SW480 (cell line): ENCODE data around the gene OTUB1.
A peak's percentile ranks its signal among the peaks of the same experiment; 100 is the strongest.
"Not testable (repeated sequence)": the region's sequence is repeated elsewhere in the genome, so short reads cannot be mapped to it uniquely, and the experiment has no call there.

Source experiments
- DNase-seq: peaks from one replicate; pipeline ENCODE4 v3.0.0-alpha.2; 2016; ENCODE audit warnings: low spot score

The OTUB1 gene, protein sequence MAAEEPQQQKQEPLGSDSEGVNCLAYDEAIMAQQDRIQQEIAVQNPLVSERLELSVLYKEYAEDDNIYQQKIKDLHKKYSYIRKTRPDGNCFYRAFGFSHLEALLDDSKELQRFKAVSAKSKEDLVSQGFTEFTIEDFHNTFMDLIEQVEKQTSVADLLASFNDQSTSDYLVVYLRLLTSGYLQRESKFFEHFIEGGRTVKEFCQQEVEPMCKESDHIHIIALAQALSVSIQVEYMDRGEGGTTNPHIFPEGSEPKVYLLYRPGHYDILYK

GRCh38 chr11:63986156-63986931, at the start of gene OTUB1:
Gene OTUB1, plus strand, starts transcription at chr11:63986438. Its CDS starts 19 bp downstream, at chr11:63986457.
- peak; percentile 97 for DNase-seq

- DNase-seq: no peak
These were observed 48.3 kb upstream of the OTUB1 start for GRCh38 chr11:63937713-63938478.

DNA sequence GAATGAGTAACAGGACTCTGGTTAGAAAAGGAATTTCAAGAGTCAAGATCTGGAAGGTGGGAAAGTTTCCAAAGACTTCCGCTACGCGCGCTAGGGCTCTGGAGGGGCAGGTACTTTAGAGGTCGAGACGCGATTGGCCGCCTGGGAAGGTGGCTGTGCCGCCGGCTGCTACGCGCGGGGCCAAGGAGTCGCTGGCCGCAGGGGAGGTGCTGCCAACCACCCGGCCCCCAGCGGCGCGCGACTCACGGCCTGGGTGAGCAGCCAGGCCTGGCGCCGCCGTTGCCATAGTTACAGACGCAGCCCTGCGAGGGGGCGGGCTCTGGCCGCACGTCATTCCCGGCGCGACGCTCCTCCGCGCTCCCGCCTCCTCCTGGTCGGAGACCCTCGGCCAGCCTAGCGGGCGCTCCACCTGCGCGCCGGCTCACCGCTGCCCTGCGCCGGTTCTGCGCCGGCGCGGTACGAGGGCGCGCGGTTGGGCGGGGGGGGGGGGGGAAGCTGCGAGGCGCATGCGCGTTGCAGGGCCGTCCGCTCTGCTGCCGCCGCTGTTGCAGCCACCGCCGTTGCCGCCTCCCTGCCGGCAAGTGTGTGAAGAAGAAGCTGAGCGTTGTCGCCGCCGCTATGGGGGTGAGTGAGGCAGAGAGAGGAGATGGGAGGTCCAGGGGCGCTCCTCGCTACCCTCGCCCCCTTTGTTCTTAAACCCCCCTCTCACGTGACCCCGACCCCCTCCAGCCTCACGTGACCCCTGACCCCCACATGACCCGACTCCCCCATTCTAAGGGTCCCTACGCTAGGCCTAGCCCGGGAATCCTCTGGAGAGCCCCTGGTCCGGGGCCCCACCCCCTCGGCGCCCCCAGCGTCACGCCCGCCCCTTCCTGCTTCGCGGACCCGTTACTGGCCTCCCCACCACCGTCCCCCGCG, 47.5 kb upstream of the OTUB1 start, which contains the start of gene NAA40:
TSS of gene NAA40 (plus strand) at position 524 of the 918 bp plus-strand sequence. CDS start at position 619, 95 bp downstream.
- peak; percentile 97 for DNase-seq

DNA sequence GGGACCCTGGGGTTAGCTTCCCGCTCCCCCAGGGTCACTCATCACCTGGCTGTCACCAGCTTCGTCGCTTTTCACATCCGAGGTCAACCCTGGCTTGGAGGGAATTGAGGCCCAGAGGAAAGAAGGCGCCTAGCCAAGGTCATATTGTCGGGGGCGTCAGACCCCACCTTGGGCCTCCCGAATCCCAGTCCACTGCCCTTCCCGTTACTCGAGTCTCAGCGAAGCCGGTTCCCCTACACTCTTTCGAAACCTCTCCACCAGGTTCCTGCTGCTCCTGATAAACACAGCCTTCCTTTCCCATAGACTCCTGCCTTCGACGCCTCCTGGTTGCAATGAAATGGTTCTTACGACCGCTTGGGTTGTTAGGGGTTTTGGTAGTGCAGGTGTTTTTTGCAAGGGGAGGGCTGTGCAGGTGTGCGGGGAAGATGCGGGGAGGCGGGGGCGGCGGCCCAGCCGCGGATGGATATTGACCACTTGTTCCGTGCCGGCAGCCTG, 46.8 kb upstream of the OTUB1 start:
- peak; percentile 43 for DNase-seq

- no peak for DNase-seq
These were observed 45.5 kb upstream of the OTUB1 start for GRCh38 chr11:63940786-63941185.

DNA sequence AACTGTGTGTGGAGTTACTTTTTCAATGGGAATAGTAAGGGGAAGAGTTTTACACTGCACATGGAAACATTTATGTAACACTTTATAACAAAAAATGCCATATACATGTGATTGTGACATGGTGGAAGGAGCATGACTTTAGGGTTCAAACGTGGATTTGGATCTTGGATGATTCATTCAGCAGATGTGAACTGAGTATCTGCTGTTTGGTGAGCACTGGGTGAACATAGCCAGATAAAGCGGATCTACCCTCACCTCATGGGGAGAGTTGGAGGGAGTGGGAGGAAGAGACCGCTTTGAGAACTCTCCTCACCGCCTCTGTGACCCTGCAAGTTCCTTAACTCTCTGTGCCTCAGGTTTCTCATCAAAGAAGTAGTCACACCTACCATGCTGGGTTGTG, 44.3 kb upstream of the OTUB1 start:
- no peak for DNase-seq

DNA sequence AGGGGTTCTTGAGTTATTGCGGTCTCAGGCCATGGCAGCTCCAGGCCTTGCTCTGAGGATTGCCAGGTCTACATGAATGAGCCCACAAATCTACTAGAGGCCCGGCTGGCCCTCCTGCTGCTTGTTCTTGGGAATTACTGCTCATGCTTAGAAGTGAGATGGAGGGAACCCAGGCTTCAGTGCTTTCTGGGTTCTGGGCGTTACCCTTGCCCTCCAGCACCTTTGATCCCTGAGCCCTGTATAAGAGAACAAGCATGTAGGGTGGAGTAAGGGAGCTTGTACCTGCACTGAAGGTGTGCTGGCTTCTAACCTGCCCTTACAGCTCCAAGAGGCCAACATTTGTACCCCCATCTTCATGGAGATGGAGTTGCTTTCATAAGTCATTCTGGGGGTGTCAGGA, 43.4 kb upstream of the OTUB1 start:
- no peak for DNase-seq

GRCh38 chr11:63944987-63945386, 41.3 kb upstream of the OTUB1 start:
- no peak for DNase-seq

DNA sequence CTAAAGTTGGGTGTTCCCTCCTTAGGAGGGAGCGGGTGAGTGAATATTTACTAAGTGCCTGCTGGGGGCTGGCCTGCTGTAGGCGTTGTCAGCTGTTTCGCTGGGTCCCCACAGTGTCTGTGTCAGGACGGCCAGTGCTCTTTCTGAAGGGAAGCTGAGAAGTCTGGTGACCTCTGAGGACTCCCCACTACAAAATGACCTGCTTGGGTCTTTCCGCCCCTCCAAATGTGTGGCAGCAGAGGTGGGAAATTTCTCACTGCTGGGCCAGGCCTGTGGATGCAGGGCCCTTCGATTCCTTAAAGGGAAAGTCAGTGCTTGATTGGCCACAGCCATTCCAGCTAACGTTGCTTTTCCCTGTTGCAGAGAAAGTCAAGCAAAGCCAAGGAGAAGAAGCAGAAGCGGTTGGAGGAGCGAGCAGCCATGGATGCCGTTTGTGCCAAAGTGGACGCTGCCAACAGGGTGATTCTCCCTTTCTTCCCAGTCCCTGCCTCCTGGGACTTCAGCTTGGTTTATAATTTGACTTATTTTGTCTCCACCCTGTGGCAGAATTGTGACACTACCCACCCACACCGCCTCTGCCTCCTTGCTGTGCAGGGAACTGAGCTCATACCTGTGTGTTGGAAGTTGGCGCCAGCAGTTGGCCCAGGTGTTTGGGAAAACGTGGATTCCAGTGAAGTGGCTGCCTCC, 40.6 kb upstream of the OTUB1 start:
- peak; percentile 76 for DNase-seq

DNA sequence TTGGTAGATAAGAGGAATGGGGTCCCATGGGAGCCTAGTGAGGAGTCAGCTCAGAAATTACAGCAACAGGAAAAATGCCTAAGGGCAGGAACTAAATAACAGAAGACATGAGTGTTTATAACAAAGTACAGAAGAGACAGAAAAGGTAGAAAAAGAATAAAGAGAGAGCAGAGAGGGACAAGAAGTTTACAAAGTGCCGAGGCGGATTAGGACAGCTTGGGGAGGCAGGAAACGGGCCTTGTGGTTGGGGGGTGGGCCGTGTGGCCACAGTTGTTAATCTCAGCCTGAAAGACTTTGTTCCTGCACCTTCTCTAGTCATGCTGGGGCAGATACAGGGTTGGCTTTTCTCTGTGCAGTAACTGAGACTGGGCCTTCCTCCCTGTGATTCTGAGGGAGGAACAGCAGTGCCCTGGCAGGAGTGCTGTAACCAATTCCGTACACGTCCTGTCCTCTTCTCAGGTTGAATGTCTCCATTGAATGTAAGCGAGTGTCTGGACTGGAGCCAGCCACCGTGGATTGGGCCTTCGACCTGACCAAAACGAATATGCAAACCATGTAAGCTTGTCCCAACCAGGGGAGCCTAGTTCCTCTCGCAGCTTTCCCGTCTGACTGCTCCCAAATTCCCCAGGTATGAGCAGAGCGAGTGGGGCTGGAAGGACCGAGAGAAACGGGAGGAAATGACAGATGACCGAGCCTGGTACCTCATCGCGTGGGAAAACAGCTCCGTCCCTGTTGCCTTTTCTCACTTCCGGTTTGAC, 34.3 kb upstream of the OTUB1 start:
- no peak for DNase-seq

GRCh38 chr11:63952570-63952969, 33.7 kb upstream of the OTUB1 start:
- DNase-seq: no peak

GRCh38 chr11:63958008-63958407, 28.2 kb upstream of the OTUB1 start:
- DNase-seq: no peak

GRCh38 chr11:63961608-63962412, 24.4 kb upstream of the OTUB1 start:
- no peak for DNase-seq

- not testable (repeated sequence) for DNase-seq
These were observed 22.3 kb upstream of the OTUB1 start for GRCh38 chr11:63963895-63964294.

DNA sequence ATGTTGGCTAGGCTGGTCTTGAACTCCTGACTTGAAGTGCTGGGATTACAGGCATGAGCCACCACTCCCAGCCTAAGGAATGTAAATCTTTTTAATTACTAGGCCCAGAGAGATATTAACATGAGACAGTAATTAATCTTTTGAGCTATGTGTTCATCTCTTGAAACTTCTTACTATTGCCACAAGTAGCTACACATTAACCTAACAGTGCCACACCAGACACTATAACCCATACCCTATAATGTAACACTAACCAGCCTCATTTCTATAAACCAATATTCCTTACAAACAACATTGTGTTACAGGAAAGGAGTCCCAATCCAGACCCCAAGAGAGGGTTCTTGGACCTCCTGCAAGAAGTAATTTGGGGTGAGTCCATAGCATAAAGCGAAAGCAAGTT, 19.8 kb upstream of the OTUB1 start:
- no peak for DNase-seq

GRCh38 chr11:63969461-63969860, 16.8 kb upstream of the OTUB1 start:
- DNase-seq: no peak

DNA sequence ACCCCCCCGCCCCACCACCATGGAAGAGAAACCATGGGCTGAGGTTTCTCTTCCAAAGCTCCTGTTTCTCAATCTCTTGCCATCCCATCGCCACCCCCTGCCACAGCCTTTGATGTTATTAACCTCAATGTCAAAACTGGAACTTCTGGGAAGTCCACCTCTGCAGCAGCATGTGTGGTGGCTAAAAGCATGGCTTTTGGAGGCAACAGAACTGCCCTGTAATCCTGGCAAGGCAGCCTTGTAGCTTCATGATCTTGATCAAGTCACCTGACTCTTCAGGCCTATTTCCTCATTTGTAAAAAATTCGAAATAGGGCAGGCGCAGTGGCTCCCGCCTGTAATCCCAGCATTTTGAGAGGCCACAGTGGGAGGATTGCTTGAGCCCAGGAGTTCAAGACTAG, 15.3 kb upstream of the OTUB1 start:
- DNase-seq: no peak

GRCh38 chr11:63973912-63974258, 12.4 kb upstream of the OTUB1 start:
- not testable (repeated sequence) for DNase-seq
